Measurements from ENCODE around the gene PARS2. TPM values are rescaled to one million over a fixed set of nuclear protein-coding genes. Genes with fewer than 3 reads are reported as not detected.

The PARS2 gene
- total RNA-seq, 1 donor from 2014 or later = 5.1 TPM

GRCh38 chr1:54798206-54798605, 33.9 kb upstream of the PARS2 start:
- no peak for DNase-seq
- intact Hi-C loops (cut with micrococcal nuclease) = no loop called here
- no peaks in the 10 kb centered on the region for H3K36me3 ChIP-seq

GRCh38 chr1:54796902-54797301, 32.6 kb upstream of the PARS2 start:
- peaks cover 9% of the 10 kb centered on the region for H3K9me3 ChIP-seq (replicated peaks)
- intact Hi-C loops (cut with micrococcal nuclease) = no loop called here
- no peak for DNase-seq
- no peak for TF ChIP-seq CTCF (IDR thresholded peaks at IDR 0.05; ENCODE audit: borderline replicate concordance)
- H3K27me3 ChIP-seq (ENCODE audit: low read depth) = peaks cover 64% of the 10 kb centered on the region
- no peaks in the 10 kb centered on the region for H3K36me3 ChIP-seq
- no peak overlapping the region for H3K27ac ChIP-seq (replicated peaks)
- no peak overlapping the region for H3K4me3 ChIP-seq
- H3K4me1 ChIP-seq = peaks cover 10% of the 10 kb centered on the region

More at GRCh38 chr1:54798206-54798605, 33.9 kb upstream of the PARS2 start:
- Histone ChIP-seq H3K9me3 (replicated peaks) (no peaks in the 10 kb centered on the region), H3K27ac (replicated peaks) (no peak overlapping the region), H3K4me3 (no peak overlapping the region), H3K27me3 (ENCODE audit: low read depth) (peaks cover 64% of the 10 kb centered on the region), H3K4me1 (peaks cover 10% of the 10 kb centered on the region)
- TF ChIP-seq CTCF (IDR thresholded peaks at IDR 0.05; ENCODE audit: borderline replicate concordance) = no peak

- DNase-seq = no peak
- intact Hi-C loops (cut with micrococcal nuclease) = no loop called here
- peaks cover 13% of the 10 kb centered on the region for H3K9me3 ChIP-seq (replicated peaks)
- peaks cover 64% of the 10 kb centered on the region for H3K27me3 ChIP-seq (ENCODE audit: low read depth)
- H3K4me1 ChIP-seq = peaks cover 5% of the 10 kb centered on the region
- no peak for TF ChIP-seq CTCF (IDR thresholded peaks at IDR 0.05; ENCODE audit: borderline replicate concordance)
- H3K36me3 ChIP-seq = no peaks in the 10 kb centered on the region
- no peak overlapping the region for H3K27ac ChIP-seq (replicated peaks)
- no peak overlapping the region for H3K4me3 ChIP-seq
These were observed 31.6 kb upstream of the PARS2 start for GRCh38 chr1:54795841-54796468.

- no peak for DNase-seq
- H3K27ac ChIP-seq (replicated peaks) = no peak overlapping the region
These were observed 31.0 kb upstream of the PARS2 start for GRCh38 chr1:54795356-54795665.

GRCh38 chr1:54794451-54795355, 30.4 kb upstream of the PARS2 start:
- intact Hi-C loops (cut with micrococcal nuclease) = no loop called here

More at GRCh38 chr1:54795356-54795665, 31.0 kb upstream of the PARS2 start:
- Histone ChIP-seq H3K4me1 (no peaks in the 10 kb centered on the region), H3K27me3 (ENCODE audit: low read depth) (peaks cover 63% of the 10 kb centered on the region), H3K4me3 (no peak overlapping the region), H3K9me3 (replicated peaks) (peaks cover 13% of the 10 kb centered on the region), H3K36me3 (no peaks in the 10 kb centered on the region)
- TF ChIP-seq CTCF (IDR thresholded peaks at IDR 0.05; ENCODE audit: borderline replicate concordance) = no peak
- intact Hi-C loops (cut with micrococcal nuclease) = no loop called here

More at GRCh38 chr1:54794451-54795355, 30.4 kb upstream of the PARS2 start:
- H3K4me1 ChIP-seq = no peaks in the 10 kb centered on the region
- no peak for TF ChIP-seq CTCF (IDR thresholded peaks at IDR 0.05; ENCODE audit: borderline replicate concordance)
- H3K36me3 ChIP-seq = no peaks in the 10 kb centered on the region
- no peak overlapping the region for H3K4me3 ChIP-seq
- no peak for DNase-seq
- H3K27ac ChIP-seq (replicated peaks) = no peak overlapping the region
- peaks cover 57% of the 10 kb centered on the region for H3K27me3 ChIP-seq (ENCODE audit: low read depth)
- peaks cover 13% of the 10 kb centered on the region for H3K9me3 ChIP-seq (replicated peaks)
